ENCODE results near the gene HMOX1.
"Not testable (repeated sequence)": the region's sequence is repeated elsewhere in the genome, so short reads cannot be mapped to it uniquely, and the experiment has no call there.

The HMOX1 gene

DNA sequence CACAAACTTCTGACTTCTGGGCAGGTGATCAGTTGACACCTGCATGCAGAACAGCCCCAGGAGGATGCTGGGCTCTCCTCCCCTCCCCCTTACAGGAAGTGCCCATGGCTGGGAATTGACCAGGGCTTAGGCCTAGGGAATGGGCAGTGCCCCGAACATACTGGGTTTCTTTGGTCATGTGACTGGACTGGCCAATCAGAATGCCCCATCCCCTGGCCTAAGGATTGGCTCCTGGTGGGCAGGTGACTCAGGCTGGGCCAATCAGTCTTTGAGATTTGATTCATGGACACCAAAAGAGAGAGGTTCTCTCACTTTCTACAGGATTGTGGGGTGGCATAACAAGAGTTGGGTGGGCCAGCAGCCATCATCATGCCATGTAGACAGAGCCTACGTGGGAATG lies 56.2 kb downstream of the HMOX1 start:
- DNase-seq, result peak in 1 of 2 experiments; percentile 22

DNA sequence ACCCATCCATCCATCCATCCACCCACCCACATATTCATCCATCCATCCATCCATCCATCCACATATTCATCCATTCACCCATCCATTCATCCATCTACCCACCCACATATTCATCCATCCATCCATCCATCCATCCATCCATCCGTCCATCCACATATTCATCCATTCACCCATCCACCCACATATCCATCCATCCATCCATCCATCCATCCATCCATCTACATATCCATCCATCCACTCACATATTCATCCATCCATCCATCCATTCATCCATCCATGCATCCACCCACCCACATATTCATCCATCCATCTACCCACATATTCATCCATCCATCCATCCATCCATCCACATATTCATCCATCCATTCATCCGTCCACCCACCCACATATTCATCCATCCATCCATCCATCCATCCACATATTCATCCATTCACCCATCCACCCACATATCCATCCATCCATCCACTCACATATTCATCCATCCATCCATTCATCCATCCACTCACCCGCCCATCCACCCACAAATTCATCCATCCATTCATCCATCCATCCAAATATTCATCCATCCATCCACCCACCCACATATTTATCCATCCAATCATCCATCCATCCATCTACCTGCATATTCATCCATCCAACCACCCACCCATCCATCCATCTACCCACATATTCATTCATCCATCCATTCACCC lies 57.9 kb downstream of the HMOX1 start:
- not testable (repeated sequence) for DNase-seq

DNA sequence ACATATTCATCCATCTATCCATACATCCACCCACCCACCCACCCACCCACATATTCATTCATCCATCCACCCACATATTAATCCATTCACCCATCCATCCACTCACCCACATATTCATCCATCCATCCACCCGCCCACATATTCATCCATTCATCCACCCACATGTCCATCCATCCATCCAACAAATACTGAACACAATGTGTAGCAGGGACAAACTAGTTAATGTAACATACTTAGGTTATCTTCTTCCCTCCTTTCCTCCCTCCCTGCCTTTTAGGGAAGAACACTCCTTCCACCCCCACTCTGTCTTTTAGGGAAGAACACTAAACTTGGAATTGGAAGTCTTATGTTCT lies 58.4 kb downstream of the HMOX1 start:
- DNase-seq, result no peak

DNA sequence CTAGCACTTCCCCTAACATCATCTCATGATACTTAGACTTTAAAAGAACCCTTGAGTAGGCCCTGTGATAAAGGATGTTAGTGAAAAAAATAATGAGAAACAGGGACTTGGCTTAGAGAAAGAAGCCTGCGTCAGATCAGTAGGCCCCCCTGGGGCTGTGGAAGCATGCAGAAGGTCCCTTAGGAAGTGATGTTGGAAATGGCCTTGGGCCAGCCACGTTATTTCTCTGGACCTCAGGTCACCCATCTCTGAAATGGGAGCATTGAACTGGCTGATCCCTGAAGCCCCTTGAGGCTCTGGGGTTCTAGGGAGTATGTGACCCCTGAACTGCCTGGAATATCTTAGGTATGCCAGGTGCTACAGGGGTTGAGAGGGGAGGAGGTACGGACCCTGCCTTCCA lies 59.2 kb downstream of the HMOX1 start:
- DNase-seq, result no peak

DNA sequence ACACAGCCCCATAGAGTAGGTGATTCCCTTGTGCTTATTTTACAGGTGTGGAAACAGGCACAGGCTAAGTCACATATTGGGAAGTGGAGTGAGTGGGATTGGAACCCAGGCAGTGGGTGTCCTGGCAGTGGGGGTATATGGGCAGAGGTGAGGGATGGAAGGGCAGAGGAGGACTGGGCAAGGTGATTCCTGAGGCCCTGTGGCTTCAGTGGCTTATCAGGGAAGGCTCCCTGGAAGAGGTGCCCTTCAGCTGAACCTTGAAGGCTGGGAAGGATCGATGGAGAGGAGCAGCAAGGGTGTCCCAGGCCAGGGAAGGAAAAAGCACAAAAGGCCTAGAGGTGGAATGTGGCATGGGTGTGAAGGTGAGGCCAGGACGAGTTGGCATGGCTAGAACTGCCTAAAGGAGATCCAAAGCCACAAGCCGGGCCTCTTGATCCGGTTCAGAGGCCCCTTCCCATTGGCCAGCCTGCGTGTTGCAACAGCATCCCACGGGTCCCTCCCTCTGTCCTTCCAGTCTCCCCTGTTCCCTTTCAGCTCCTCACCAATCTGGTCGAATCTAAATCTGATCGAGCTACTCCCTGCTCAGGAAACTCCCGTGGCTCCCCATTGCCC lies 60.7 kb downstream of the HMOX1 start:
- DNase-seq, result no peak

DNA sequence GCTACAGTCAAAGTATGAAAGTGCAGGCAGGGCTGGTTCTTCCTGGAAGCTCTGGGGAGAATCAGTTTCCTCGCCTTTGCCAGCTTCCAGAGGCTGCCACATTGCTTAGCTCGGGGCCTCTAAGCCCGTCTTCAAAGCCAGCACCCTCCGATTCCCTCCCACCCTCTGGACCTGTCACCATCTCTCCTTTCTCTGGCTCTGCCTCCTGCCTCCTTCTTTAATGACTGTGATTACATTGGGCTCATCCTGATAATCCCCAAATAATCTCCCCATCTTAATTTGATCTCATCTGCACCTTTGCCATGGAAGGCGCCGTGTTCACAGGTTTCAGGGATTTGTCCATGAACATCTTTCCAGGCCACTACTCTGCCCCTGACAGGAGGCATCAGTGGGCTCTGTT lies 61.6 kb downstream of the HMOX1 start:
- DNase-seq, result no peak

DNA sequence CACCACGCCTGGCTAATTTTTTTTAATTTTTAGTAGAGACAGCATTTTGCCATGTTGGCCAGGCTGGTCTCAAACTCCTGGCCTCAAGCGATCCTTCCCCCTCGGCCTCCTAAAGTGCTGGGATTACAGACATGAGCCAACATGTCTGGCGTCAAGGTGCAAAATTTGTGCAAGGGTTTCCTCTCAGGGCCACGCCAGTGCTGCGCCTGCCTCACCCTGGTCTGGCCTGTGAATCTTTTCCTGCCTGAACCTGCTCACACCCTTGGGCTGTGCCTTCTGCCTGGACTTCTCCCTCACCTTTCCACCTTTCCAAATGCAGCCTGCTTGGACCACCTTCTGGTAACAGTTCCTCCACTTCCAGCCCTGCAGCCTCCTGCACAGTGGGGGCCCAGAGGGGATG lies 62.4 kb downstream of the HMOX1 start:
- no peak for DNase-seq
